Measurements from ENCODE around the gene STK24. TPM values are rescaled to one million over a fixed set of nuclear protein-coding genes. Genes with fewer than 3 reads are reported as not detected.

The STK24 gene
- total and polyA plus RNA-seq, 10 of the 15 experiments (the other 5 are each of a cell fraction or from before 2014, with no cell fraction given), result 7.5 to 115 (median 52.9) TPM

DNA sequence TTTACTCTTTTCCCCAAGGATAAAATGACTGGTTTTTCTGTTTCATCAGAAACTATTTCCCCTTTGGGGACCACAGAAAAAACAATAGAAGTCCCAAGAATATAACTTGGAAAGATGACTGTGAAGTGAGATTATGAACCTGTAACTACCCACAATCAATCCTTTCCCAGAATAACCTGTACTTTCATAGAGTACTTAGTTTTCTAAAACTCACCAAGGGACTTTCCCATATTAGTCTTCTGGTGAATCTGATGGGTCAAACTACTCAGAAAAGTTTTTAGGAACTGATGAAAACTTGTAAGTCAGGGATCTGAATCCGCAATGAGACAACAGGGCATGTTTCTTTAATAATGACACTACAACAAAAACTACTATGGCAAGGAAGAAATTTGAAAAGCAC, 62.6 kb downstream of the STK24 start (continued):
- TF ChIP-seq RUNX3 (IDR thresholded peaks at IDR 0.05; ENCODE audit: low read length), result peak; percentile 37; the same call in 1 of the 2 replicates
- TF ChIP-seq YBX1 (IDR thresholded peaks at IDR 0.05), result no peak
- no peak for TF ChIP-seq RFX5 (IDR thresholded peaks at IDR 0.05; ENCODE audit: low read depth, low read length)
- TF ChIP-seq CHD4 (IDR thresholded peaks at IDR 0.05), result no peak
- TF ChIP-seq CBX5 (IDR thresholded peaks at IDR 0.05; ENCODE audit: low read depth), result no peak
- TF ChIP-seq ZNF217 (IDR thresholded peaks at IDR 0.05), result no peak
- TF ChIP-seq MTA2 (IDR thresholded peaks at IDR 0.05; ENCODE audit: low read depth), result peak; percentile 21; the same call in 1 of the 2 replicates
- TF ChIP-seq SREBF1 (IDR thresholded peaks at IDR 0.05; ENCODE audit: low read length), result no peak
- no peak for TF ChIP-seq BRCA1 (IDR thresholded peaks at IDR 0.05; ENCODE audit: low read depth, low read length)
- TF ChIP-seq, protein P1, sequence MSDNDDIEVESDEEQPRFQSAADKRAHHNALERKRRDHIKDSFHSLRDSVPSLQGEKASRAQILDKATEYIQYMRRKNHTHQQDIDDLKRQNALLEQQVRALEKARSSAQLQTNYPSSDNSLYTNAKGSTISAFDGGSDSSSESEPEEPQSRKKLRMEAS (IDR thresholded peaks at IDR 0.05; ENCODE audit: low read depth, low read length), result no peak
- TF ChIP-seq BCLAF1 (IDR thresholded peaks at IDR 0.05), result no peak
- TF ChIP-seq, protein P2, sequence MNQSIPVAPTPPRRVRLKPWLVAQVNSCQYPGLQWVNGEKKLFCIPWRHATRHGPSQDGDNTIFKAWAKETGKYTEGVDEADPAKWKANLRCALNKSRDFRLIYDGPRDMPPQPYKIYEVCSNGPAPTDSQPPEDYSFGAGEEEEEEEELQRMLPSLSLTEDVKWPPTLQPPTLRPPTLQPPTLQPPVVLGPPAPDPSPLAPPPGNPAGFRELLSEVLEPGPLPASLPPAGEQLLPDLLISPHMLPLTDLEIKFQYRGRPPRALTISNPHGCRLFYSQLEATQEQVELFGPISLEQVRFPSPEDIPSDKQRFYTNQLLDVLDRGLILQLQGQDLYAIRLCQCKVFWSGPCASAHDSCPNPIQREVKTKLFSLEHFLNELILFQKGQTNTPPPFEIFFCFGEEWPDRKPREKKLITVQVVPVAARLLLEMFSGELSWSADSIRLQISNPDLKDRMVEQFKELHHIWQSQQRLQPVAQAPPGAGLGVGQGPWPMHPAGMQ (IDR thresholded peaks at IDR 0.05; ENCODE audit: borderline replicate concordance), result no peak
- TF ChIP-seq, protein P3, sequence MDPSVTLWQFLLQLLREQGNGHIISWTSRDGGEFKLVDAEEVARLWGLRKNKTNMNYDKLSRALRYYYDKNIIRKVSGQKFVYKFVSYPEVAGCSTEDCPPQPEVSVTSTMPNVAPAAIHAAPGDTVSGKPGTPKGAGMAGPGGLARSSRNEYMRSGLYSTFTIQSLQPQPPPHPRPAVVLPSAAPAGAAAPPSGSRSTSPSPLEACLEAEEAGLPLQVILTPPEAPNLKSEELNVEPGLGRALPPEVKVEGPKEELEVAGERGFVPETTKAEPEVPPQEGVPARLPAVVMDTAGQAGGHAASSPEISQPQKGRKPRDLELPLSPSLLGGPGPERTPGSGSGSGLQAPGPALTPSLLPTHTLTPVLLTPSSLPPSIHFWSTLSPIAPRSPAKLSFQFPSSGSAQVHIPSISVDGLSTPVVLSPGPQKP (IDR thresholded peaks at IDR 0.05; ENCODE audit: low read depth, low read length), result no peak
- no peak for TF ChIP-seq SUZ12 (IDR thresholded peaks at IDR 0.05; ENCODE audit: unreplicated experiment)
